ENCODE results near the gene CDKN2B-AS1.

- TF ChIP-seq CTCF (IDR thresholded peaks at IDR 0.05; ENCODE audit: insufficient read depth, low read length, poor library complexity, severe bottlenecking) = no peak
- no peak for TF ChIP-seq EZH2phosphoT487 (conservative IDR thresholded peaks at IDR 0.05; ENCODE audit: low read length)
These were observed 51.8 kb downstream of the CDKN2B-AS1 start for GRCh38 chr9:22046243-22046885.

Measured in SU-DHL-6 (cell line).